IMR-90 (cell line): ENCODE data around the gene MUC20.
A peak's percentile ranks its signal among the peaks of the same experiment; 100 is the strongest.

ENCODE experiments used
- BHLHE40 ChIP-seq: fragments of 150-350 bp; IDR thresholded peaks from 2 replicates; pipeline ENCODE4 v1.6.1; 2016; ENCODE audit warnings: mild to moderate bottlenecking, low read depth, low read length
- CEBPB ChIP-seq: IDR thresholded peaks from 2 replicates; pipeline ENCODE4 v1.6.1; 2012; ENCODE audit warnings: low read depth, low read length, improper control_type of control experiment
- CHD1 ChIP-seq: IDR thresholded peaks from 2 replicates; pipeline ENCODE4 v1.6.1; 2012; ENCODE audit warnings: low read depth, low read length, improper control_type of control experiment
- FOS ChIP-seq: fragments of 150-350 bp; IDR thresholded peaks from 2 replicates; pipeline ENCODE4 v1.6.1; 2016; ENCODE audit warnings: low read depth, low read length
- MAFK ChIP-seq: IDR thresholded peaks from 2 replicates; pipeline ENCODE4 v1.6.1; 2012; ENCODE audit warnings: low read depth, low read length, improper control_type of control experiment
- MAZ ChIP-seq: IDR thresholded peaks from 2 replicates; pipeline ENCODE4 v1.6.1; 2012; ENCODE audit warnings: low read depth, mild to moderate bottlenecking, low read length, improper control_type of control experiment, moderate library complexity, borderline replicate concordance
- POLR2A ChIP-seq: IDR thresholded peaks from 2 replicates; pipeline ENCODE4 v1.6.1; 2012; ENCODE audit warnings: mild to moderate bottlenecking, low read depth, low read length
- RAD21 ChIP-seq: IDR thresholded peaks from 2 replicates; pipeline ENCODE4 v1.6.1; 2012; ENCODE audit warnings: low read length, improper control_type of control experiment
- RCOR1 ChIP-seq: IDR thresholded peaks from 2 replicates; pipeline ENCODE4 v1.6.1; 2012; ENCODE audit warnings: mild to moderate bottlenecking, low read length, improper control_type of control experiment; ENCODE audit not compliant: insufficient replicate concordance
- RFX5 ChIP-seq: IDR thresholded peaks from 2 replicates; pipeline ENCODE4 v1.8.0; 2012; ENCODE audit warnings: low read depth, mild to moderate bottlenecking, low read length, moderate library complexity
- TF ChIP-seq, protein P1 (sequence below): conservative IDR thresholded peaks from 2 replicates; pipeline ENCODE4 v1.5.1; 2012; ENCODE audit warnings: mild to moderate bottlenecking, low read depth, low read length, improper control_type of control experiment
- TF ChIP-seq, protein P2 (sequence below): fragments of 150-350 bp; IDR thresholded peaks from 2 replicates; pipeline ENCODE4 v1.6.1; 2017; ENCODE audit warnings: mild to moderate bottlenecking, antibody characterized with exemption, low read length, low read depth

DNA sequence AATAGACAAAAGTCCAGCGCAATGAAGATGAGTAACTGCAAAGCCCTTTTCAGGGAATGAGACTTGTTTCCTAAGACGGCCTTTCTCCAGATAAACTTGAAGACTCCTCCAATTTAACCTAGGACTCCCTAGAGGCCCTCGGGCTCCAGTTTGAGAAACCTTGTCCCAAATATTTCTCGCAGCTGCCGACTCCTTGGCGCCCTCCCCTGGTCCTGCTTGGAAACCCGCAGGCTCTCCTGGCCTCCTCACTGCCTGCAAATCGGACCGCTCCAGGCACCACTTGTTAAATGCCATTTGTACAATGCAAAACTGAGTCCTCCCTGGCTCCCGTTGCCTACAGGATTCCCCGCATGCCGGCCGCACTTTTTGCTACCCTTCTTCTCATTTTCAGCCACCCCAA lies 54.1 kb downstream of the MUC20 start:
- no peak for TF ChIP-seq BHLHE40
- TF ChIP-seq CEBPB, result no peak
- peak; percentile 37 for TF ChIP-seq RAD21
- TF ChIP-seq CHD1, result no peak
- no peak for TF ChIP-seq POLR2A
- TF ChIP-seq, protein P1, sequence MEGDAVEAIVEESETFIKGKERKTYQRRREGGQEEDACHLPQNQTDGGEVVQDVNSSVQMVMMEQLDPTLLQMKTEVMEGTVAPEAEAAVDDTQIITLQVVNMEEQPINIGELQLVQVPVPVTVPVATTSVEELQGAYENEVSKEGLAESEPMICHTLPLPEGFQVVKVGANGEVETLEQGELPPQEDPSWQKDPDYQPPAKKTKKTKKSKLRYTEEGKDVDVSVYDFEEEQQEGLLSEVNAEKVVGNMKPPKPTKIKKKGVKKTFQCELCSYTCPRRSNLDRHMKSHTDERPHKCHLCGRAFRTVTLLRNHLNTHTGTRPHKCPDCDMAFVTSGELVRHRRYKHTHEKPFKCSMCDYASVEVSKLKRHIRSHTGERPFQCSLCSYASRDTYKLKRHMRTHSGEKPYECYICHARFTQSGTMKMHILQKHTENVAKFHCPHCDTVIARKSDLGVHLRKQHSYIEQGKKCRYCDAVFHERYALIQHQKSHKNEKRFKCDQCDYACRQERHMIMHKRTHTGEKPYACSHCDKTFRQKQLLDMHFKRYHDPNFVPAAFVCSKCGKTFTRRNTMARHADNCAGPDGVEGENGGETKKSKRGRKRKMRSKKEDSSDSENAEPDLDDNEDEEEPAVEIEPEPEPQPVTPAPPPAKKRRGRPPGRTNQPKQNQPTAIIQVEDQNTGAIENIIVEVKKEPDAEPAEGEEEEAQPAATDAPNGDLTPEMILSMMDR, result peak; percentile 45
- no peak for TF ChIP-seq MAFK
- no peak for TF ChIP-seq MAZ
- TF ChIP-seq RCOR1, result no peak
- TF ChIP-seq, protein P2, sequence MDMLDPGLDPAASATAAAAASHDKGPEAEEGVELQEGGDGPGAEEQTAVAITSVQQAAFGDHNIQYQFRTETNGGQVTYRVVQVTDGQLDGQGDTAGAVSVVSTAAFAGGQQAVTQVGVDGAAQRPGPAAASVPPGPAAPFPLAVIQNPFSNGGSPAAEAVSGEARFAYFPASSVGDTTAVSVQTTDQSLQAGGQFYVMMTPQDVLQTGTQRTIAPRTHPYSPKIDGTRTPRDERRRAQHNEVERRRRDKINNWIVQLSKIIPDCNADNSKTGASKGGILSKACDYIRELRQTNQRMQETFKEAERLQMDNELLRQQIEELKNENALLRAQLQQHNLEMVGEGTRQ, result no peak
- 0 out of 2 replicates have a peak, but pooled peaks have one; percentile 18 for TF ChIP-seq RFX5
- no peak for TF ChIP-seq FOS
